Hypothalamus (tissue), 51 donors: ENCODE results near the gene DYSF.
"Not testable (repeated sequence)": the region's sequence is repeated elsewhere in the genome, so short reads cannot be mapped to it uniquely, and the experiment has no call there.

Experiments
- DNase-seq, 51 donors: peaks; one replicate each; lab custom pipeline; 2025; lab: John Stamatoyannopoulos, UW

The DYSF gene

DNA sequence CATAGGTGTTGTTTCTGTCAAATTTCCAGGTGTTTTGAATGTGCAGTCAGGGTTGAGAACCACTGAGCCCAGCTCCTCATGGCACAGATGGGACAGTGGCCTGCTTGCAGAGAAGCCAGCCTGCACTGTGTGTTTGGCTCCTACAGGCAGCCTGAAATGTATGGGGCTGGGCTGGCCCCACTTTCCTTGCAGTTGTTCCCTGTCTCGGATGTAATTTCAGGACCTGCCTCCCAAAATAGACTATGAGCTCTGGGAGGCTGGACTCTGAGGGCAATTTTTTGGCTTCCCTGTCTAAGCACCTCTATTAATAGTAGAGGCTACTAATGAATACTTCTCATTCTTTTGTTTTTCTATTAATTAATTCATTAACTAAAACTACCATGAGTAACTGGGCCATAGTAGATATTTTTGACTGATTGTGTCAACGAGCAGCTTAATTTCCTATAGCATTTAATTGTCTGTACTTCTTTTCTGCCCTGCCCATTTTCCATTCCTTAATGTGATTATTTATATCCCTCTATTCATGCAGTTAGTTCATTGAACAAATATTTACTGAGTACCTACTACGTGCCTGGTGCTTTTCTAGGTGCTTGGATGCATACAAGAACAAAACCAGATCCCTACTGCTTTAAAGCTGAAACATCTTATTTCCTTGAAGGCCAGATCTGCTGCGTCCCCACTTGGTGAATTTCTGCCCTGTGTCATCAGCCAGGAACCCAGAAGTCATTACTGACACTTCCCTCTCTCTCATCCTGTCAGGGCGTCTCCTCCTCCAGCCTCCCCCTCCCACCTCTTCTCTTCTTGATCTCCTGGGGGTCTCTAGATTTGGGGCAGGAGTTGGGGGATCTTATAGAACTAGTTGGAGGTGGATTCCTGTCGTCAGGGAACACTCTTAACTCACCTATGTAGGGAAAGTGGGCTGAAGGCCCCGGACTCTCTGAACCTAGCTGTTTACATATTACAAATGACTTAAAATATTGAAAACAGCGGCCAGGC lies 16.3 kb downstream of the DYSF start:
- no peak for DNase-seq

DNA sequence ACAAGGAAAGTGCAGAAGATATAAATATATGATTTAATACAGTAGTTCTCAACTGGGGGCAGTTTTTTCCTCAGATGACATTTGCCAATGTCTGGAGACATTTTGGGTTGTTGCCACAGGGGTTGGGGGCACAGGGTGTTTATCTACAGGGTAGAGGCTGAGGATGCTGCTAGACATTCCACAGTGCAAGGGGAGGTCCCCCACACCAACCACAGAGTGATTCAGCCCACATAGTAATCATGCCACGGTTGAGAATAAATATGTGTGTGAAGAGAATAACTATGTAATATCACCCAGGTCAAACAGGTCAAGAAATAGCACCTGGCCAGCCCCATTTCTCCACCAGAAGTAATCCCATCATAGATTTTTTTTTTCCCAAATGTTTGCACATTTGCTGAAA lies 17.9 kb downstream of the DYSF start:
- no peak for DNase-seq

DNA sequence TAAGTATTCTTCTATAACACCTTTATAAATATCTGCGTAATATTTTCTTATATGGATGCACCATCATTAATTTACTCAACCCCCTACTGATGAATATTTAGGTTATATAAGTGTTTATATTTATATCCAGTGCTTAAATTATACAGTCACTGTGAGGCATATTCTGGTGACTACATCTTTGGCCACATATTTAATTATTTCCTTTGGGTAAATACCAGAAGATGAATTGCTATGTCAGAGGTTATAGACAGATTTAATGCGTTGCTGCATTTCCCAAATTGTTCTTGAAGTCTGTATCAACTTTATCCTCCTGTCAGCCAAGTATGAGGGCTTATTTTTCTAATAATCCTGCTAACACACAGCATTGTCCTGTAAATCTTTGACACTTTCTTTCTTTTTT lies 18.7 kb downstream of the DYSF start:
- DNase-seq: no peak

DNA sequence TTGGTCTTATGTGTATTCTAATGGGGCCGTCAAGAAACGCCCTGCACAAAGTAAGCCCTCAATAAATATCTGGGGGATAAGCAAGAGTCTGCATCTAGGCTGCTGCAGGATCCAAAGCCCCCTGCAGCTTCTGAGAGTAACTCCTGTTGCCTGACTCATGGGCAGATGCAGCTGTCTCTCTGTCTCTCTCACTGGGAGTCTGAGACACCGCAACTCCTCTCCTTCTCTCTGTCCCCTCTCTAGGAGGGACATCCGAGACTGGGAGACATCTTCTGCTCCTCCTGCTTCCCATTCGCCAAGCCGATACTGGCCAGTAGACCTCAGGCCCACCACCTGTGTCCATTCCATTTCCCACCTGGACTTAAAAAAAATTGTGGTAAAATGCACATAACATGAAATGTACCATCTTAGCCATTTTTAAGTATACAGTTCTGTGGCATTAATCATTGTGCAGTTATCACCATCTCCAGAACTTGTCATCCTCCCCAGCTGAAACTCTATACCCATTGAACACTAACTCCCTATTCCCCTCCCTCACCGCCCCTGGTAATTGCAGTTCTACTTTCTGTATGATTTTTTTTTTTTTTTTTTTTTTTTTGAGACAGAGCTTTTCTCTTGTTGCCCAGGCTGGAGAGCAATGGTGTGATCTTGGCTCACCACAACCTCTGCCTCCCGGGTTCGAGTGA lies 20.1 kb downstream of the DYSF start:
- no peak for DNase-seq

DNA sequence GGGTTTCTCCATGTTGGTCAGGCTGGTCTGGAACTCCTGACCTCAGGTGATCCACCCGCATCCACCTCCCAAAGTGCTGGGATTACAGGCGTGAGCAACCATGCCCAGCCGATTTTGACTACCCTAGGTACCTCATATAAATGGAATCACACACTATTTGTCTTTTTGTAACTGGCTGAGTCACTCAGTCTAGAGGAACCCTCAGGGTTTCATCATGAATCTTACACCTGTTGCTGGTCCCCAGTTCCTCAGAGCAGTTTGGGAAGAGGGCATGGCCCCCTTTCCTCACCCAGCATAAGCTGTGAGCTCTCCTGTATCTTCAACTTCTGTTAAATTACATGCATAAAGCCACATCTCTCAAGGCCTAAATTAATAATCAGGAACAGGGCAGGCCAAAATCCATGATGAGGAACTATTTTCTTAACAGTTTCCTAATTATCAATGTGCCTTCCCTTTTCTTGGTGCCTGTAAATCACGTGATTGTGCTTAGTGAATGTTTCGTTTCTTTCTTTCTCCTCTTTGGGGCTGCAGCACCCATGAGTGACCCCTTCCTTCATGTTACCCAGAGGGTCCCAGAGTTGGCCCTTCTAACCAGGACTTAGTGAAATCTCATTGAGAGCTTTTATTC lies 20.9 kb downstream of the DYSF start:
- no peak for DNase-seq

DNA sequence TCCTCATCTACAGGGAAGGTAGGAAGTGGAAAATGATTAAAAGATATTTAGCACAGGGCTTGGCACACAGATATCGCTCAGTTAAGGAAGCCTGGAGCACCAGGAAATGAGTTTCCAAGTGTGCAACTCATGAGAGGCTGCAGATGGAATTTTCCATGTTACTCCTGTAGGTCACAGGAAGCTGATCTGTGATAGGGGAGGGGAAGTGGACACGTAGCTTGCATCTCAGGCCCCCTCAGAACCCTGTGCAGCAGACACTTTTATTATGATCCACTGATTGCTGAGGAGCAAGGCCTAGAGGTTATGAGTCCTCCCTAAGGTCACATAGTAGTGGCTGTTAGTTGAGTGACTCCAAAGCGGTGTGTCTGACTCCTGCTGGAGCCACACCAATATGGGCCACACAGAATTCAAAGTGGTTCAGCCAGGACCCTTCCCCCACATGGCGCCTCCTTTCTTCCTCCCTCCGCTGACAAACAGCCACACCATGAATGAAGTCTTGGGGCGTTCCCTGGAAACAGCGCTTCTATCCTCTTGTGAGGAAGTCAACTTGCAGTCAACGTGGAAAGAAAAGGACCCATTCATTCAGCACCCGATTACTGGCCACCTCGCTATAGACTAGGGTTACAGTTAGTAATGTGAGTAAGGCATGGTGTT lies 21.5 kb downstream of the DYSF start:
- no peak for DNase-seq

DNA sequence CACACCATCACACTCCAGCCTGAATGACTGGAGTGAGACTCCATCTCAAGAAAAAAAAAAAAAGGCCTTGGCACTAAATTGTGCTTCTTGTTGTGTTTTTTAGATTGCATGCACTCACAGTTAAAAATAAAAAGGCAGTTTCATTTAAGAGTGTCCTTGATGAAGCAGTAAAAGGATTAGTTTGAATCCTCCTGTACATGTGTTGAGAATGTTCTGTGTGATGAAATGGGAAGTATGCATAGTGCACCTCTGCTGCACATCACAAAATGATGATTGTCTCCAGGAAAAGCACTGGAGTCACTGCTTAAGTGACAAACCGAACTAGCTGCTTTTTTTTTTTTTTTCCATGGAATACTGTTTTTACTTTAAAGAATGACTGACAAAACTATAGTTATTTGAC lies 23.1 kb downstream of the DYSF start:
- no peak for DNase-seq

DNA sequence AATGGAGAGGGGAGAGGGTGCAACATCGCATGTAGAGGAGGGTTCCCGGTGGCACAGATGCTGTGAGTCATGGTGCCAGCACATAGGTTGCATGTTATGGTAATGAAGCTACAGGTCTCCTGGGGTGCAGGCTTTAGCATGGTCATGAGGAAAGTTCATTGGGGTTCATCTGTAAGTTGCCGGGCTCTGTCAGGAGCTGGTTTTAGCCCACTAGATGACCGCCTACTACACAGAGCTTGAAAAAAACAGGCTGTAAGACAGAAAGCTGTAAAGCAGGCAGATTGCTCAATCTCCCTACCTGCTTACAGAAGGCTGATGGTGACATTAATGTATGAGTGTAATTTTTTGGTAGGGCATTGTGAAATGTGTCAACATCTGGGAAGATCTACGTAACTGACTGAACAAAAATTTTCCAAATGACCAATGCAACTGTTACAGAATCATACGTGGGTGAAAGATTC lies 23.9 kb downstream of the DYSF start:
- DNase-seq: no peak

DNA sequence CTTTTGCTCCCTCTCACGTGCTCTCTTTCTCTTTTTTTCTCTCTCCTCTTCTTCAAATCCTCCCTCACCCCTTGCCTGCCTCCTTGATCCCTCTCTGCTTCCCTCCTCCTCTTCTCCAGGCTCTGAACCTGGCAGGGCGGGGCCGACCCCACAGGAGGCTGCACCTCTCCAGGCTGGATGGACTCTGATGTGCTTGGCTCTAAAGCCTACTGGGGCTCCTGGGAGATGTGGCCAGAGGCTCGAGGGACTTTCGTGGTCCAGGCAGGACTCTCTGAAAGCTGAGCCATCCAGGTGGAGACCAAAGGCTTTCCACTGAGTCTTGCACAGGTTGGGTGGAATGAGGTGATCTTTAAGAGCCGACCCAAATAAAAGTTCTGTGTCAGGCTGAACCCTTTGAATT lies 25.4 kb downstream of the DYSF start:
- DNase-seq: no peak

DNA sequence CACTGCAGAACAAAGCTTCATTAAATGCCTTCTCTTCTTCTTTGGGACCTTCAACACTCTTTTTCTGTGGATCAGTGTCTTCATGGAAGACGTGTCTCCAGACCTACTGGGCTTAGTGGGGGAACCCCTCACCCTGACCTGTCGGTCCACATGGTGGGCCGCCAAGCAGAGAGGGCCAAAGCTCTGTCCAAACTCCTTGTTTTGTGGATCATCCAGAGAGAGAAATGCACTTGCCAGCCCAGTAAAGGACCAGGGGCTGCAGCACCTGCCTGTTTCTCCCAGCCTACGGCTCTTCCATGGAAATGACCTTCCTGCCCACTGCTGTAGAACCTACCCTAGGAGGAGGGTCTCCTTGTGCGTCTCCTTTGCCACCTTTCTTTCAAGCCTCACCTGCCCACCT lies 25.9 kb downstream of the DYSF start:
- no peak for DNase-seq

DNA sequence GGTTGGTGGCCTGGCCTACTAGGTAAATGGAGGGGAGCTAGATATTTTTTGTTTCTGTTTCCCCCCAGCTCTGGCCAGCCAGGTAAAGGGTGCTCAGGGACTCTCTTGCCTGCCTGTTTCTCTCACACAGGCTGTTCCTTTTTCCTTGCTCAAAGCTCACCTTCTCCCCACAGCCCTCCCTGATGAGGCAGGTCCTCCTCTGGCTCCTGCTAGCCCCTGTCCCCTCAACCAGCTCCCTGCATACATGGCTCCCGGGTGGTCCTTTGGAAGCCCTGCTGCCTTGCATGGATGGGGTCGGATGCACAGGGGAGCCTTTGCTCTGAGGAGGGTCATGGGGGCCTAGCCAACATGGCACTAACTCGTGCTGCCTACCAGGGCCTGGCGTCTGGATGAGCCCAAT lies 27.8 kb downstream of the DYSF start:
- no peak for DNase-seq

DNA sequence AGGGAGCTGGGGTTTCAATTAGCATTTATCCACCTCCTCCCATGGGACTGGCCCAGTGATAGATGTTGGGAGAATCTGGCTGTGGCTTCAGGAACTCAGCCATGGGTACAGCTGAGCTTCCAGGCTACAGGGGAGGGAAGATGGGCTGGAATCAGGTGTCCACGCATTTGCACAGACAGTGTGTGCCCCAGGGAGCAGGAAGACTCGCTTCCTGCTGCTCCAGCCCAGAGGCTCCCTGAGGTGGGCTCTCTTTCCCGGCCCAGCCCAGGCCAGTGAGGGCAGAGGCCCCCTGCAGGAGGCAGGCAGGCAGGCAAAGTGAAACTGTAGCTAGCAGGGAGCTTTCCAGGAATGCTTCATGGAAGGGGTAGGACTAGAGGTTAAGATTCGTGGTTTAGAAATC lies 28.7 kb downstream of the DYSF start:
- DNase-seq: no peak

DNA sequence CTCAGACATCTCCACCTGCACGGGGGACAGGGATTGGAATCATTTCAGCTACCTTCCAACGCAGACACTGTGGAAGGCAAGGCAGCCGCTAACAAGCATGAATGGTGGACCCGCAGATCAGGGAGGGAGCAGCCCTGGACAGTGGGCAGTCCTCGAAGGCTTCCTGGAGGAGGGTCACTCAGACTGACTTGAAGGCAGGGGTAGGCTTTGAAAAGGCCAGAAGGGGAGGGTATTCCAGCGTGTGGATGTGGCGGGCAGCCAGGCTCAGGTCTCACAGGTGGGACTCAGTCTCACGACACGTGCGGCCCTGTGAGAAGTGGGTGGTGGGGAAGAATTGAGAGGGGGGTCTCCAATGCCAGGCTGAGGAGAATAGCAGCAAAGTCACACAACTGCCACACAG lies 29.9 kb downstream of the DYSF start:
- DNase-seq: no peak

DNA sequence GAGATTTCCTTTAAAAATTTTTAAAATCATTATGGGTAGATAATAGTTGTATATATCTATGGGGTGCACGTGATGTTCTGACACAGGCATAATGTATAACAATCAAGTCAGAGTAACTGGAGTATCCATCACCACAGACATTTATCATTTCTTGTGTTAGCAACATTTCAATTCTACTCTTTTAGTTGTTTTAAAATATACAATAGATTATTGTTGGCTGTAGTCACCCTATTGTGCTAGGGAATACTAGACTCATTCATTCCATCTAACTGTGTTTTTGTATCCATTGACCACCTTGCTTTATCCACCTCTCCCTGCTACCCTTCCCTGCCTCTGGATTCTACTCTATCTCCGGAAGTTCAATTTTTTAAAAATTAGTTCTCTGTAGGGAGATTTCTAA lies 31.0 kb downstream of the DYSF start:
- DNase-seq: no peak

DNA sequence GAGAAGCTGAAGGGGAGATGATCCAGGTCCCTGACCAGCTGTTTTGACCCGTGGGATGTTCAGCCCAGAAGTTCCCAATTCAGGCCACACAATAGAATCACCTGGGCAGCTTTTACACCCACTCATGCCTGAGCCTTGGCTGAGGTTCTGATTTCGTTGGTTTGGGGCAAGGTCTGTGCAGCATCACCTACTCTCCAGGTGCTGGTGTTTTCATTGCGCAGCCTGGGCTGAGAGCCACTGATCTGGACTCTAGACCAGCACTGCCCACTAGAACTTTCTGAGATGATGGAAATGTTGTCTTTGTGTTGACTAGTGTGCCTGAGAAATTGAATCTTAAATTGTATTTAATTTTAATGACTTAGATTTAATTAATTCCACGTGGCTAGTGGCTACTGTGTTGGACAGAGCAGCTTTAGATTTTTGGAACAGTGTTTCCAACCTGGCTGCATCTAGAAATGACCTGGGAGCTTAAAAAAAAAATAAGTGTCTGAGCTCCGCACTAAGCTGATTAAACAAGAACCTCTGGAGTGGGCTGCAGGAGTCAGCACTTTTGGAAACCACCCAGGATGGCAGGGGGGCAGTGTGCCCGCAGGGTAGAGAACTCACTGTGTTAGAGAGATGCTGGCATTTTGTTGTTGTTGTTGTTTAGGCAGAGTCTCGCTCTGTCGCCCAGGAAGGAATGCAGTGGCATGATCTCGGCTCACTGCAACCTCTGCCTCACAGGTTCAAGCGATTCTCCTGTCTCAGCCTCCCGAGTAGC lies 33.7 kb downstream of the DYSF start:
- DNase-seq: no peak

DNA sequence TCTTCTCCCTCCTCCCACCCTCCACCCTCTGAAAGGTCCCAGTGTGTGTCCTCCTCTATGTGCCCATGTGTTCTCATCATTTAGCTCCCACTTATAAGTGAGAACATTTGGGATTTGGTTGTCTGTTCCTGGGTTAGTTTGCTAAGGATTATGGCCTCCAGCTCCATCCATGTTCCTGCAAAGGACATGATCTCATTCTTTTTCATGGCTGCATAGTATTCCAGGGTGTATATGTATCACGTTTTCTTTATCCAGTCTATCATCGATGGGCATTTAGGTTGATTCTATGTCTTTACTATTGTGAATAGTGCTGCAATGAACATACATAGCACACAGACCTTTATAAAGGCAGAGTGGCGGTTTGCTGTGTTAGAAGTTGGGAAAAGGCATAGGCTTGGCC lies 38.2 kb downstream of the DYSF start:
- not testable (repeated sequence) for DNase-seq

DNA sequence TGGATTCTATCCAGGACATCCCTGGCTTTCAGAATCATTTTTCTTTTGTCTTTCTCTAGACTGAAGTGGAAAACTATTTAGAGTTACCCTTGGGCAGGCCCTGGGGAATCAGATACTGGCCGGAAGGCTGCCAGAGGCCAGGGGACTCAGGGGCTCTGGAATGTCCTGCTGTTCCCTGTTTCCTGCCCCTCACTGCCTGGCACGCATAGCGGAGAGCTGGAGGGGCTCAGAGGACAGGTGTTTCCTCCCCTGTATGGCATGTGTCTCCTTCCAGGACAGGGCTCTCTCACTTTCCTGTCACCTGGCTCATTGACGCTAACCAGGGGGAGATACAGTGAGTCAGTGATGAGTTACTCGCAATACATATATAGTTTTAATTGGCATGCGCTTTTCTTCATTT lies 38.8 kb downstream of the DYSF start:
- no peak for DNase-seq

DNA sequence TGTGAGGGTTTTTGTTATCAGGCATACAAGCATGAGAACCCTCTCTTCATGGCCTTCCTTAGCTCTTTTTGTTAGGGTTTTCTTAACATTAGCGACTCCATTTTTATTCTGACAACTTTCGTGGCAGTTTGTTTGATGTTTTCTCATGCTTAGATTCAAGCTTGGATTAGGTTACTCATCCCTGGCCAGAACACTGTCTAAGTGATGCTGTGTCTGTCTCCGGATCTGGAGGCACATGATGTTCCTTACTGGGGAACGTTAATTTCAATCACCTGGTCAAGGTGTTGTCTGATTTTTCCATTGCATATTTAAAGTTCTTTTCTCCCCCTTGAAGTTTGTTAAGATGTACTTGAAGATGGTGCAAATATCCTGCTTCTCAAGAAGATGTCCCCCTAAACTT lies 40.7 kb downstream of the DYSF start:
- DNase-seq: no peak

DNA sequence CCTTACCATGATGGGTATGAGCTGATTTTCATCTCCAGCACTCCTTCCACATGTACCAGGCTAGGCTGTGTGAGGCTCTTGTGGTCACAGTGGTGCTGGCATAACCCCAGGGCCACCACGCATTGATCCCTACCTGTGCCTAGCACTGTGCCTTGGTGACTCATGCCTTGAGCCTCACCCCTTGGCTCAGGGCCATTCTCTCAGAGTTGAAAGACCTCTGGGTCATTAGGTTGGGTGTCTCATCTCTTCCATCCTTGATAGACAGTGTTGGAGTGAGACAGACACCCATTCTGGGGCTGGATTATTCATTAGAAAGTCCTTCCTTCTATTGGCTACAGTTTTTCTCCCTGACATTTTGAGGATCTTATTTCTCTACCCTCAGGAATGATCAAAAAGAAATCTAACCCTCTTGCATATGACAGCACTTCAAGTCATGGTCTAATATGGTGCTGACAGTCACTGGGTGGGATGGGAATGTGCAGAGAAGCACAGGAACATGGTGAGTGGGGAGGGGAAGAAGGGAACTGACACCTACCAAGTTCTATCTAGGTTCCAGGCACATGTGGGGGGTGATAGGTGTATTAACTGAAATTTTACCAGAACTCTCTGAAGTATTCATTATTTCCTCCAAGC lies 41.3 kb downstream of the DYSF start:
- no peak for DNase-seq
